Measurements from ENCODE around the gene SPEF1.
"Not testable (repeated sequence)": the region's sequence is repeated elsewhere in the genome, so short reads cannot be mapped to it uniquely, and the experiment has no call there.

The SPEF1 gene

GRCh38 chr20:3798908-3799248 lies 17.6 kb upstream of the SPEF1 start:
- no peak for ATAC-seq
- Mint-ChIP-seq H3K9me3 (no peaks in the 10 kb centered on the region), H3K4me3 (no peak overlapping the region), H3K27ac (peak overlapping the region; percentile 99), H3K4me1 (peaks cover 70% of the 10 kb centered on the region), H3K36me3 (peaks cover 24% of the 10 kb centered on the region), H3K27me3 (no peaks in the 10 kb centered on the region)

GRCh38 chr20:3798373-3798768 lies 17.1 kb upstream of the SPEF1 start:
- Mint-ChIP-seq H3K27me3 (no peaks in the 10 kb centered on the region), H3K9me3 (no peaks in the 10 kb centered on the region), H3K4me1 (peaks cover 70% of the 10 kb centered on the region), H3K36me3 (peaks cover 18% of the 10 kb centered on the region), H3K4me3 (peak overlapping the region; percentile 95), H3K27ac (peak overlapping the region; percentile 99)
- ATAC-seq = no peak

- Mint-ChIP-seq H3K4me1 (peaks cover 67% of the 10 kb centered on the region), H3K4me3 (peak overlapping the region; percentile 95), H3K9me3 (no peaks in the 10 kb centered on the region), H3K36me3 (peaks cover 15% of the 10 kb centered on the region), H3K27ac (peak overlapping the region; percentile 99), H3K27me3 (no peaks in the 10 kb centered on the region)
- no peak for ATAC-seq
Observed at GRCh38 chr20:3797592-3798372, 16.5 kb upstream of the SPEF1 start.

GRCh38 chr20:3797226-3797545 lies 15.9 kb upstream of the SPEF1 start:
- H3K4me1 Mint-ChIP-seq = peaks cover 61% of the 10 kb centered on the region
- peaks cover 9% of the 10 kb centered on the region for H3K36me3 Mint-ChIP-seq
- ATAC-seq = no peak
- H3K9me3 Mint-ChIP-seq = no peaks in the 10 kb centered on the region
- H3K27ac Mint-ChIP-seq = peak overlapping the region; percentile 99
- no peaks in the 10 kb centered on the region for H3K27me3 Mint-ChIP-seq
- H3K4me3 Mint-ChIP-seq = peak overlapping the region; percentile 95

- peaks cover 60% of the 10 kb centered on the region for H3K4me1 Mint-ChIP-seq
- peak overlapping the region; percentile 99 for H3K27ac Mint-ChIP-seq
- ATAC-seq = no peak
- no peaks in the 10 kb centered on the region for H3K9me3 Mint-ChIP-seq
- H3K27me3 Mint-ChIP-seq = no peaks in the 10 kb centered on the region
- peaks cover 4% of the 10 kb centered on the region for H3K36me3 Mint-ChIP-seq
- H3K4me3 Mint-ChIP-seq = peak overlapping the region; percentile 95
Observed at GRCh38 chr20:3796477-3797225, 15.4 kb upstream of the SPEF1 start.

GRCh38 chr20:3795511-3796468 lies 14.5 kb upstream of the SPEF1 start, which contains the start of gene CDC25B:
Gene CDC25B, plus strand, starts transcription at chr20:3796310. Its CDS starts 222 bp downstream, at chr20:3796532.
- peak within 1 kb of the TSS; percentile 99 for H3K27ac Mint-ChIP-seq
- peak within 1 kb of the TSS; percentile 95 for H3K4me3 Mint-ChIP-seq
- H3K36me3 Mint-ChIP-seq = peaks cover 4% of the 10 kb centered on the region
- H3K27me3 Mint-ChIP-seq = no peaks in the 10 kb centered on the region
- H3K4me1 Mint-ChIP-seq = peaks cover 52% of the 10 kb centered on the region
- H3K9me3 Mint-ChIP-seq = no peaks in the 10 kb centered on the region
- ATAC-seq = peak; percentile 93

GRCh38 chr20:3794701-3795420 lies 13.6 kb upstream of the SPEF1 start:
- H3K27ac Mint-ChIP-seq = peak overlapping the region; percentile 99
- no peaks in the 10 kb centered on the region for H3K36me3 Mint-ChIP-seq
- H3K4me3 Mint-ChIP-seq = peak overlapping the region; percentile 95
- peaks cover 43% of the 10 kb centered on the region for H3K4me1 Mint-ChIP-seq
- ATAC-seq = no peak
- H3K9me3 Mint-ChIP-seq = no peaks in the 10 kb centered on the region
- no peaks in the 10 kb centered on the region for H3K27me3 Mint-ChIP-seq

- ATAC-seq, H3K4me3 Mint-ChIP-seq, H3K27ac Mint-ChIP-seq, H3K36me3 Mint-ChIP-seq, H3K27me3 Mint-ChIP-seq, H3K9me3 Mint-ChIP-seq: not testable (repeated sequence)
- H3K4me1 Mint-ChIP-seq = peaks cover 36% of the 10 kb centered on the region
Observed at GRCh38 chr20:3794168-3794567, 12.9 kb upstream of the SPEF1 start.

GRCh38 chr20:3789201-3789600 lies 8.0 kb upstream of the SPEF1 start:
- peak overlapping the region; percentile 54 for H3K27ac Mint-ChIP-seq
- not testable (repeated sequence) for H3K9me3 Mint-ChIP-seq, ATAC-seq

GRCh38 chr20:3788685-3789155 lies 7.5 kb upstream of the SPEF1 start:
- H3K27me3 Mint-ChIP-seq = no peaks in the 10 kb centered on the region
- peak overlapping the region; percentile 54 for H3K27ac Mint-ChIP-seq
- H3K36me3 Mint-ChIP-seq = peaks cover 10% of the 10 kb centered on the region
- H3K9me3 Mint-ChIP-seq = no peaks in the 10 kb centered on the region
- H3K4me3 Mint-ChIP-seq = peak overlapping the region; percentile 3
- no peak for ATAC-seq
- peaks cover 28% of the 10 kb centered on the region for H3K4me1 Mint-ChIP-seq

More at GRCh38 chr20:3789201-3789600, 8.0 kb upstream of the SPEF1 start:
- peaks cover 25% of the 10 kb centered on the region for H3K4me1 Mint-ChIP-seq
- H3K4me3 Mint-ChIP-seq, H3K27me3 Mint-ChIP-seq, H3K36me3 Mint-ChIP-seq: not testable (repeated sequence)

GRCh38 chr20:3787324-3788014 lies 6.2 kb upstream of the SPEF1 start:
- peaks cover 10% of the 10 kb centered on the region for H3K36me3 Mint-ChIP-seq
- peak overlapping the region; percentile 9 for H3K27ac Mint-ChIP-seq
- peaks cover 33% of the 10 kb centered on the region for H3K4me1 Mint-ChIP-seq
- no peaks in the 10 kb centered on the region for H3K9me3 Mint-ChIP-seq
- H3K27me3 Mint-ChIP-seq = no peaks in the 10 kb centered on the region
- ATAC-seq = no peak
- H3K4me3 Mint-ChIP-seq = peak overlapping the region; percentile 34

GRCh38 chr20:3786665-3787323 lies 5.5 kb upstream of the SPEF1 start, which contains the start of gene CENPB:
Gene CENPB, minus strand, starts transcription at chr20:3786740. Its CDS starts 257 bp downstream, at chr20:3786483.
- H3K4me3 Mint-ChIP-seq = peak within 1 kb of the TSS; percentile 82
- peak within 1 kb of the TSS; percentile 72 for H3K27ac Mint-ChIP-seq
- no peaks in the 10 kb centered on the region for H3K9me3 Mint-ChIP-seq
- H3K27me3 Mint-ChIP-seq = no peaks in the 10 kb centered on the region
- peaks cover 35% of the 10 kb centered on the region for H3K4me1 Mint-ChIP-seq
- peaks cover 10% of the 10 kb centered on the region for H3K36me3 Mint-ChIP-seq
- ATAC-seq = peak; percentile 95

- H3K27ac Mint-ChIP-seq = peak overlapping the region; percentile 72
- peak; percentile 49 for ATAC-seq
- H3K4me3 Mint-ChIP-seq = peak overlapping the region; percentile 82
- no peaks in the 10 kb centered on the region for H3K27me3 Mint-ChIP-seq
- H3K36me3 Mint-ChIP-seq = peaks cover 10% of the 10 kb centered on the region
- H3K9me3 Mint-ChIP-seq = no peaks in the 10 kb centered on the region
- peaks cover 42% of the 10 kb centered on the region for H3K4me1 Mint-ChIP-seq
Observed at GRCh38 chr20:3786126-3786484, 4.9 kb upstream of the SPEF1 start.

Measured in stimulated activated memory B cell treated with anti-CD40 and anti-IgM and Interleukin-4, amounts not matched to agents 10 μg/mL and 1 μg/mL and 100 μg/mL, for 72 hours (primary cell).